Activated CD8-positive, alpha-beta T cell treated with anti-CD3 and anti-CD28 coated beads for 36 hours (primary cell): Measurements from ENCODE around the gene SRGAP2C. TPM values are rescaled to one million over a fixed set of nuclear protein-coding genes. Genes with fewer than 3 reads are reported as not detected.
"Not testable (repeated sequence)": the region's sequence is repeated elsewhere in the genome, so short reads cannot be mapped to it uniquely, and the experiment has no call there.

ENCODE experiments used
- ATAC-seq: fragments of 200-7000 bp; cut with Tn5 transposase; one replicate; pipeline ENCODE4 v1.10.0; 2021; ENCODE audit warnings: mild to moderate bottlenecking, moderate library complexity
- CTCF ChIA-PET: fragments of 350-600 bp; sonication (Branson Sonifier 250); formaldehyde crosslinking; loops from one replicate; lab custom pipeline; 2021; ENCODE audit warnings: antibody characterized with exemption; lab: Charles Lee
- POLR2A ChIA-PET: fragments of 350-600 bp; sonication (Branson Sonifier 250); formaldehyde crosslinking; loops from one replicate; lab custom pipeline; 2021; ENCODE audit warnings: antibody characterized with exemption; lab: Charles Lee
- DNase-seq: peaks from one replicate; pipeline ENCODE4 v3.0.0-alpha.2; 2020
- H3K27ac Mint-ChIP-seq: one replicate; pipeline ENCODE4 v1.8.0; 2021; ENCODE audit warnings: mild to moderate bottlenecking, mixed read lengths
- H3K27me3 Mint-ChIP-seq: one replicate; pipeline ENCODE4 v1.8.0; 2021; ENCODE audit warnings: mixed read lengths
- H3K36me3 Mint-ChIP-seq: one replicate; pipeline ENCODE4 v1.8.0; 2021; ENCODE audit warnings: low read depth, mixed read lengths
- H3K4me1 Mint-ChIP-seq: one replicate; pipeline ENCODE4 v1.8.0; 2021; ENCODE audit warnings: low read depth, mixed read lengths
- H3K4me3 Mint-ChIP-seq: one replicate; pipeline ENCODE4 v1.8.0; 2021; ENCODE audit warnings: mild to moderate bottlenecking, moderate library complexity, mixed read lengths
- H3K9me3 Mint-ChIP-seq: one replicate; pipeline ENCODE4 v1.8.0; 2021; ENCODE audit warnings: mixed read lengths
- intact Hi-C: fragments of 100-400 bp; cut with micrococcal nuclease; formaldehyde crosslinking; loops from one replicate; pipeline ENCODE4 v1.10.0; 2022
- total RNA-seq, 2 experiments: library from RNA; stranded (reverse); gene quantifications; one replicate each; pipeline ENCODE4 v1.2.3, GENCODE V29; 2021

SRGAP2C gene
- total RNA-seq, 2 experiments from 2014 or later, result 15.3 to 17.9 TPM

GRCh38 chr1:121385162-121385561, 200.4 kb downstream of the SRGAP2C start:
- POLR2A ChIA-PET, intact Hi-C loops, H3K4me1 Mint-ChIP-seq, H3K27ac Mint-ChIP-seq, H3K36me3 Mint-ChIP-seq, ATAC-seq, DNase-seq, H3K4me3 Mint-ChIP-seq, H3K27me3 Mint-ChIP-seq, CTCF ChIA-PET, H3K9me3 Mint-ChIP-seq: not testable (repeated sequence)

GRCh38 chr1:121385563-121386288, 201.0 kb downstream of the SRGAP2C start:
- POLR2A ChIA-PET, ATAC-seq, H3K4me1 Mint-ChIP-seq, DNase-seq, H3K27ac Mint-ChIP-seq, H3K36me3 Mint-ChIP-seq, CTCF ChIA-PET, H3K4me3 Mint-ChIP-seq, intact Hi-C loops, H3K27me3 Mint-ChIP-seq, H3K9me3 Mint-ChIP-seq: not testable (repeated sequence)

GRCh38 chr1:121386319-121386948, 201.7 kb downstream of the SRGAP2C start:
- CTCF ChIA-PET, ATAC-seq, H3K36me3 Mint-ChIP-seq, H3K4me1 Mint-ChIP-seq, H3K27me3 Mint-ChIP-seq, H3K4me3 Mint-ChIP-seq, H3K9me3 Mint-ChIP-seq, intact Hi-C loops, DNase-seq, H3K27ac Mint-ChIP-seq, POLR2A ChIA-PET: not testable (repeated sequence)

- POLR2A ChIA-PET, DNase-seq, H3K27me3 Mint-ChIP-seq, intact Hi-C loops, H3K4me1 Mint-ChIP-seq, H3K27ac Mint-ChIP-seq, CTCF ChIA-PET, H3K9me3 Mint-ChIP-seq, H3K36me3 Mint-ChIP-seq, H3K4me3 Mint-ChIP-seq: not testable (repeated sequence)
- ATAC-seq, result peak; percentile 42
These were observed 205.3 kb downstream of the SRGAP2C start for GRCh38 chr1:121389895-121390560.

- H3K4me1 Mint-ChIP-seq, H3K27ac Mint-ChIP-seq, CTCF ChIA-PET, DNase-seq, ATAC-seq, H3K9me3 Mint-ChIP-seq, H3K4me3 Mint-ChIP-seq, H3K36me3 Mint-ChIP-seq, POLR2A ChIA-PET, H3K27me3 Mint-ChIP-seq, intact Hi-C loops: not testable (repeated sequence)
These were observed 207.4 kb downstream of the SRGAP2C start for GRCh38 chr1:121392130-121392529.

- Mint-ChIP-seq H3K27me3 (peaks cover 14% of the 10 kb centered on the region), H3K36me3 (peaks cover 10% of the 10 kb centered on the region), H3K4me3 (peak overlapping the region; percentile 67)
- H3K27ac Mint-ChIP-seq, H3K9me3 Mint-ChIP-seq, intact Hi-C loops, H3K4me1 Mint-ChIP-seq, ATAC-seq, CTCF ChIA-PET, POLR2A ChIA-PET: not testable (repeated sequence)
- DNase-seq, result peak; percentile 4
These were observed 211.0 kb downstream of the SRGAP2C start for GRCh38 chr1:121395718-121396201.

GRCh38 chr1:121396335-121397081, 211.7 kb downstream of the SRGAP2C start:
- peak; percentile 33 for DNase-seq
- peaks cover 17% of the 10 kb centered on the region for H3K9me3 Mint-ChIP-seq
- H3K4me1 Mint-ChIP-seq, result peaks cover 11% of the 10 kb centered on the region
- H3K27me3 Mint-ChIP-seq, result peaks cover 18% of the 10 kb centered on the region
- peaks cover 15% of the 10 kb centered on the region for H3K36me3 Mint-ChIP-seq
- CTCF ChIA-PET, POLR2A ChIA-PET, intact Hi-C loops, ATAC-seq: not testable (repeated sequence)
- peak overlapping the region; percentile 46 for H3K27ac Mint-ChIP-seq
- peak overlapping the region; percentile 80 for H3K4me3 Mint-ChIP-seq

GRCh38 chr1:121397101-121397500, 212.3 kb downstream of the SRGAP2C start:
- POLR2A ChIA-PET, H3K27ac Mint-ChIP-seq, CTCF ChIA-PET, intact Hi-C loops, DNase-seq, ATAC-seq: not testable (repeated sequence)
- Mint-ChIP-seq H3K27me3 (peaks cover 18% of the 10 kb centered on the region), H3K4me3 (peak overlapping the region; percentile 80), H3K9me3 (peaks cover 17% of the 10 kb centered on the region), H3K4me1 (peaks cover 11% of the 10 kb centered on the region), H3K36me3 (peaks cover 15% of the 10 kb centered on the region)

GRCh38 chr1:121399193-121399592, 214.4 kb downstream of the SRGAP2C start:
- H3K36me3 Mint-ChIP-seq, result peaks cover 16% of the 10 kb centered on the region
- H3K4me3 Mint-ChIP-seq, CTCF ChIA-PET, ATAC-seq, POLR2A ChIA-PET, intact Hi-C loops, H3K27ac Mint-ChIP-seq, DNase-seq: not testable (repeated sequence)
- peaks cover 11% of the 10 kb centered on the region for H3K4me1 Mint-ChIP-seq
- peaks cover 17% of the 10 kb centered on the region for H3K9me3 Mint-ChIP-seq
- peaks cover 19% of the 10 kb centered on the region for H3K27me3 Mint-ChIP-seq

- DNase-seq, intact Hi-C loops, CTCF ChIA-PET, POLR2A ChIA-PET, ATAC-seq: not testable (repeated sequence)
- H3K27me3 Mint-ChIP-seq, result peaks cover 19% of the 10 kb centered on the region
- peak overlapping the region; percentile 51 for H3K4me3 Mint-ChIP-seq
- peaks cover 11% of the 10 kb centered on the region for H3K4me1 Mint-ChIP-seq
- peak overlapping the region; percentile 51 for H3K27ac Mint-ChIP-seq
- peaks cover 16% of the 10 kb centered on the region for H3K36me3 Mint-ChIP-seq
- H3K9me3 Mint-ChIP-seq, result peaks cover 17% of the 10 kb centered on the region
These were observed 215.3 kb downstream of the SRGAP2C start for GRCh38 chr1:121400108-121400507.
